Lower leg skin (tissue), 3 donors: ENCODE data around the gene ZNF133.

ENCODE experiments used
- CTCF ChIP-seq, 3 donors: fragments of 450-650 bp; IDR thresholded peaks; one replicate each; pipeline ENCODE4 v1.5.1; 2016; ENCODE audit warnings: antibody characterized with exemption in 3 of 3, mild to moderate bottlenecking in 3 of 3, moderate library complexity in 2 of 3
- POLR2A ChIP-seq, 2 donors: fragments of 450-650 bp; IDR thresholded peaks; one replicate each; pipeline ENCODE4 v1.6.1; 2016 to 2017; ENCODE audit warnings: antibody characterized with exemption in 2 of 2, mild to moderate bottlenecking in 1 of 2, moderate library complexity in 1 of 2

GRCh38 chr20:18316166-18316565 is 27.8 kb downstream of the ZNF133 start:
- no peak for TF ChIP-seq CTCF (IDR thresholded peaks at IDR 0.05)
- no peak for TF ChIP-seq POLR2A (IDR thresholded peaks at IDR 0.05)
